Neural crest cell (in vitro differentiated cells): ENCODE results near the gene RAPGEF1. TPM values are rescaled to one million over a fixed set of nuclear protein-coding genes. Genes with fewer than 3 reads are reported as not detected.

Experiments
- DNase-seq: peaks from one replicate; pipeline ENCODE4 v3.0.0; 2021; ENCODE audit warnings: low read depth, mixed read lengths, low spot score
- H3K27ac Mint-ChIP-seq: one replicate; pipeline ENCODE4 v1.8.0; 2021; ENCODE audit warnings: mild to moderate bottlenecking, mixed read lengths; ENCODE audit not compliant: unreplicated experiment
- H3K27me3 Mint-ChIP-seq: 2 replicates; pipeline ENCODE4 v1.8.0; 2021; ENCODE audit warnings: low read depth, mild to moderate bottlenecking, mixed read lengths
- H3K36me3 Mint-ChIP-seq: 2 replicates; pipeline ENCODE4 v1.8.0; 2021; ENCODE audit warnings: low read depth, mild to moderate bottlenecking, mixed read lengths
- H3K4me1 Mint-ChIP-seq: 2 replicates; pipeline ENCODE4 v1.8.0; 2021; ENCODE audit warnings: mixed read lengths
- H3K4me3 Mint-ChIP-seq: one replicate; pipeline ENCODE4 v1.8.0; 2021; ENCODE audit warnings: mild to moderate bottlenecking, mixed read lengths
- H3K9me3 Mint-ChIP-seq: 2 replicates; pipeline ENCODE4 v1.8.0; 2021; ENCODE audit warnings: mixed read lengths
- CTCF ChIP-seq: fragments of 200-600 bp; sonication (generic); conservative IDR thresholded peaks from 2 replicates; pipeline ENCODE4 v1.5.0; 2021; ENCODE audit warnings: antibody characterized with exemption, mild to moderate bottlenecking
- total RNA-seq: library from RNA; stranded (reverse); gene quantifications from 2 replicates; pipeline ENCODE4 v1.2.1, GENCODE V29; 2021

The RAPGEF1 gene
- total RNA-seq, 1 donor from 2014 or later = 68.1 TPM

GRCh38 chr9:131528186-131528585, 211.7 kb downstream of the RAPGEF1 start:
- no peak overlapping the region for H3K27ac Mint-ChIP-seq

More at GRCh38 chr9:131528186-131528585, 211.7 kb downstream of the RAPGEF1 start:
- H3K36me3 Mint-ChIP-seq = peaks cover 3% of the 10 kb centered on the region
- no peaks in the 10 kb centered on the region for H3K27me3 Mint-ChIP-seq
- no peaks in the 10 kb centered on the region for H3K9me3 Mint-ChIP-seq
- H3K4me3 Mint-ChIP-seq = peak overlapping the region; percentile 74
- no peak for TF ChIP-seq CTCF
- peaks cover 9% of the 10 kb centered on the region for H3K4me1 Mint-ChIP-seq
- DNase-seq = no peak

Other genes with a start within 250 kb of the RAPGEF1 start
- gene POMT1, start 237.2 kb downstream of the RAPGEF1 start, total RNA-seq = 42.8 and 46.3 TPM in 2 replicates
- 56.4 and 56.8 TPM in 2 replicates for gene UCK1, start 208.8 kb downstream of the RAPGEF1 start, total RNA-seq
- not detected in 2 replicates for gene PRRT1B, start 194.6 kb downstream of the RAPGEF1 start, total RNA-seq